Brain microvascular endothelial cell (primary cell): ENCODE measurements around the gene MTFR1L.
A peak's percentile ranks its signal among the peaks of the same experiment; 100 is the strongest.

ENCODE experiments used
- DNase-seq: peaks from one replicate; pipeline ENCODE4 v3.0.0-alpha.2; 2020
- H3K27ac ChIP-seq: fragments of 250-450 bp; sonication (Bioruptor Pico); 2 replicates; pipeline ENCODE4 v1.5.1; 2020; ENCODE audit warnings: mild to moderate bottlenecking, moderate library complexity
- H3K27me3 ChIP-seq: fragments of 250-450 bp; sonication (Bioruptor Pico); replicated peaks from 2 replicates; pipeline ENCODE4 v1.5.1; 2020; ENCODE audit warnings: mild to moderate bottlenecking
- H3K36me3 ChIP-seq: fragments of 250-450 bp; sonication (Bioruptor Pico); replicated peaks from 2 replicates; pipeline ENCODE4 v1.5.1; 2020; ENCODE audit warnings: mild to moderate bottlenecking
- H3K4me3 ChIP-seq: 2 replicates; pipeline ENCODE4 v1.5.1; 2011; ENCODE audit warnings: low read depth, mild to moderate bottlenecking, control low read depth, low read length, moderate library complexity
- in situ Hi-C: cut with HindIII; loops from 2 replicates; pipeline ENCODE4 v1.10.0; 2017; ENCODE audit warnings: low sequenced_read_pairs, low pct_ligation_motif_present
- TF ChIP-seq, protein P1 (sequence below): IDR thresholded peaks from 2 replicates; pipeline ENCODE4 v1.5.1; 2011; ENCODE audit warnings: low read depth, mild to moderate bottlenecking, moderate library complexity, low read length, control low read depth, inconsistent platforms; ENCODE audit errors: missing control alignments

Gene MTFR1L

DNA sequence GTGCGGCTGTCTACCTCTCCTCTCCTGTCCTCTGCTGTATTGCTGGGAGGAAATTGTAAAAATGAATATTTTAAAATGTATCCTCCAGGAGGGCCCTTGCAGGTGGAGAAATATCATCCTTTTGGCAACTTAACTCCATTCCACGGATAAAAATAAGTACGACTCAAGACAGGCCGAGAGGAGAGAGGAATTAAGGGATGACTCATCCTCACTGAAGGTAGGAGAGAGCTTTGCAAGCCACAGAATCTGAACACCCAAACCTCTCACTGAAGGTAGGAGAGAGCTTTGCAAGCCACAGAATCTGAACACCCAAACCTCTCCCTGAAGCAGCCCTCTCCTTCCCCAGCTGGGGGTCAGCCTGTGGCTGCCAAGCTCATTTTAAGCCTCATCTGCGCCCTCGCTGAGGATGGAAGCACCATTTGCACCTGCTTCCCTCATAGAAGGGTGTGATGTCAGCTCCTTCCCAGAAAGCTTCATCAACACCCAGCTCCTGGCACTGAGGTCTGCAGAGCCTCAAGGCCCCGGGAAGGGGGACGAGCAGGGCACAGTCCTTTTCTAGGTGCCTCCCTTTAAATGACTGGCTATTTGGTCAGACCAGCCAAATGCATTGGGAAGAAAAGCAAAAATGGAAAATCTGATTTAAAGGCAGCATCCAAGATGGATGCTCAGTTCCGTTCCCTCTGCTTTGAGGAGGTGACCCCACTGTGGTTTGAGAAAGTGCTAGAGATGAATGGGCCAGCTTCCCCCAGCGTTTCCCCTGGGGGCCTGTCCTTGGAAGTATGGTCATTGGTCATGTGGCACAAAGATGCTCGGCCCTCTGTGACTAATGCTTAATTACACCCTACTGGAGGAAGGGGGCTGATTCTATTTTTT lies 32.6 kb upstream of the MTFR1L start:
- TF ChIP-seq, protein P1, sequence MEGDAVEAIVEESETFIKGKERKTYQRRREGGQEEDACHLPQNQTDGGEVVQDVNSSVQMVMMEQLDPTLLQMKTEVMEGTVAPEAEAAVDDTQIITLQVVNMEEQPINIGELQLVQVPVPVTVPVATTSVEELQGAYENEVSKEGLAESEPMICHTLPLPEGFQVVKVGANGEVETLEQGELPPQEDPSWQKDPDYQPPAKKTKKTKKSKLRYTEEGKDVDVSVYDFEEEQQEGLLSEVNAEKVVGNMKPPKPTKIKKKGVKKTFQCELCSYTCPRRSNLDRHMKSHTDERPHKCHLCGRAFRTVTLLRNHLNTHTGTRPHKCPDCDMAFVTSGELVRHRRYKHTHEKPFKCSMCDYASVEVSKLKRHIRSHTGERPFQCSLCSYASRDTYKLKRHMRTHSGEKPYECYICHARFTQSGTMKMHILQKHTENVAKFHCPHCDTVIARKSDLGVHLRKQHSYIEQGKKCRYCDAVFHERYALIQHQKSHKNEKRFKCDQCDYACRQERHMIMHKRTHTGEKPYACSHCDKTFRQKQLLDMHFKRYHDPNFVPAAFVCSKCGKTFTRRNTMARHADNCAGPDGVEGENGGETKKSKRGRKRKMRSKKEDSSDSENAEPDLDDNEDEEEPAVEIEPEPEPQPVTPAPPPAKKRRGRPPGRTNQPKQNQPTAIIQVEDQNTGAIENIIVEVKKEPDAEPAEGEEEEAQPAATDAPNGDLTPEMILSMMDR: peak; percentile 9
- H3K27ac ChIP-seq: no peak overlapping the region
- no peaks in the 10 kb centered on the region for H3K27me3 ChIP-seq
- in situ Hi-C loops: loop anchor here (25.0 kb wide), 1 partner anchor 175 kb away; the partner anchor contains the start of gene MAN1C1
- no peak overlapping the region for H3K4me3 ChIP-seq
- DNase-seq: no peak
- H3K36me3 ChIP-seq: no peaks in the 10 kb centered on the region

DNA sequence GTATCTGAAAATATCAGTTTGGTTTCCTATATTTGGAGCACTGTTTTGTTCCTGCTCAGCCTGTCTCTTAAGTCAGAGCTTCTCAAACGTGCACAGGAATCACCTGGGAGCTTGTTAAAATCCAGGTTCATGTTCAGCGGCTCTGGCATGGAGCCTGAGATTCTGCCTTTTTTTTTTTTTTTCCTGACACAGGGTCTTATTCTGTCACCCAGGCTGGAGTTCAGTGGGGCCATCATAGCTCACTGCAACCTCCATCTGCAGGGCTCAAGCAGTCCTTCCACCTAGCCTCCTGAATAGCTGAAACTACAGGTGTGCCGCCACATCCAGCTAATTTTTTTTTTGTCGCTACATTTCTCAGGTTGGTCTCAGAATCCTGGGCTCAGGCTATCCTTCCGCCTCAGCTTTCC lies 32.0 kb upstream of the MTFR1L start:
- TF ChIP-seq, protein P1: no peak
- no peaks in the 10 kb centered on the region for H3K27me3 ChIP-seq
- DNase-seq: no peak
- no peaks in the 10 kb centered on the region for H3K36me3 ChIP-seq
- H3K4me3 ChIP-seq: no peak overlapping the region
- no peak overlapping the region for H3K27ac ChIP-seq
- in situ Hi-C loops: loop anchor here (25.0 kb wide), 1 partner anchor 175 kb away; the partner anchor contains the start of gene MAN1C1

DNA sequence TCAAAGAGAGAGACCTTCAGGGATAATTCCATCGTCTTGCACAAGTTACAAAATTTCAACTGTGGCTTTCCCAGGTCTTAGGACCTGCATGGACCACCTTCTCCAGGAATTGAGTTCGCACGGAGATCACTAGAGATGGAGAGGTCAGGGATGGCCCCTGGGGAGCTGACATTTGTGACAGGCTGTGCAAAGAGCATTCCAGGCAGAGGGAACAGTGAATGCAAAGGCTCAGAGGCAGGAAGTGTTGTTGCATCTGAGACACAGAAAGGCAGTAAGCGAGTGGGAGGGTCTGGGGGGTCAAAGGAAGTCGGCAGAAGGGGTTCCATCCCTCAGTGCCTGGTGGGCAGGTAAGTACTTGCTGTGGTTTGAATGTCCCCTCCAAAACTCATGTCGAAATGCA lies 29.3 kb upstream of the MTFR1L start:
- TF ChIP-seq, protein P1: no peak
- DNase-seq: no peak

DNA sequence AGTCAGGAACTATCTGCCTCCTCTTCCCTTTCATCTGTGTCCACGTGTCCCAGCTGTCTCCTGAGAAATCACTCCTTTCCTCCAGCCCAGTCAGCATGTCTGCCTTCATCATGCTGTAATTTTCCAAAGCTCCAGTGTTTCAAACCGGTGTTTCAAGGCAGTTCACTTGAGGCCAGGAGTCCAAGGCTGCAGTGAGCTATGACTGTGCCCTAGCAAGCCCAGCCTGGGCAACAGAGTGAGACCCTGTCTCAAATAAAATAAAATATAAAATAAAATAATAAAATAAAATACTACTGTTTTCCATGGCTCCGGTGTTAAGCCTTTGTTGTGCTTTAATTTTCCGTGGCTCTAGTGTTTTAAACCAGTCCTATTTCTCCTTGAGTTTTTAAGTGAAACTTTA lies 27.6 kb upstream of the MTFR1L start:
- Histone ChIP-seq H3K27me3 (no peaks in the 10 kb centered on the region), H3K4me3 (no peak overlapping the region), H3K36me3 (no peaks in the 10 kb centered on the region), H3K27ac (no peak overlapping the region)
- no peak for DNase-seq
- TF ChIP-seq, protein P1: no peak
- in situ Hi-C loops: loop anchor here (25.0 kb wide), 1 partner anchor 180 kb away; the partner anchor contains the start of gene MAN1C1

More for the DNA sequence above, 29.3 kb upstream of the MTFR1L start:
- Histone ChIP-seq H3K27me3 (no peaks in the 10 kb centered on the region), H3K4me3 (no peak overlapping the region), H3K36me3 (no peaks in the 10 kb centered on the region), H3K27ac (no peak overlapping the region)
- in situ Hi-C loops: loop anchor here (25.0 kb wide), 1 partner anchor 178 kb away; the partner anchor contains the start of gene MAN1C1

DNA sequence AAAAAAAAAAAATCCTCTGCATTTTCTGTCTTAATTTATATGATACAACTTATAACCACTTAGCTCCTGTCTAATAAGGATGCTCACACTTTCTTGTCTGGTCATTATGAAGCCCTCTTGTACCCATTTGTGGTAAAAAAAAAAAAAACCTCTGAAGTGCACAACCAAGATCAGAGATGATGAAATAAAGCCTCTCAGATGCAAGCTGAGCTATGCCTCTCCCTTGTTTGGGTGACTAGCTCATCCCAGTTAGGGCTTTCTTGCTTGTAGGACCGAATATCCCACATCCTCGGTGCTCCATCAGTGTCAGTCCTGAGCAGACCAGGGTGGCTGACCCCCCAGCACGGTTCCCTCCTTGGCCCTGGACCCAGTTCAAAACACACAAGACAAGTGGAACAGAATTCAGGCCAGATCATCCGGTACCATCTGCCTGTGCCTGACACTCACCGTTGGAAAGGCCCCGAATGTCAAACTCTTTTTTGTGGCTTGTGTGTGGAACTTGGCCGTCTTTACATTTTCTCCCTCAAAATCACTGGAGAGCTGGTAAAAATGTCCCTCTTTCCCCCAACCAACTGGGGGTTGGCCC lies 26.1 kb upstream of the MTFR1L start:
- Histone ChIP-seq H3K27ac (no peak overlapping the region), H3K36me3 (no peaks in the 10 kb centered on the region), H3K27me3 (no peaks in the 10 kb centered on the region), H3K4me3 (no peak overlapping the region)
- no peak for DNase-seq
- in situ Hi-C loops: loop anchor here (25.0 kb wide), 1 partner anchor 181 kb away; the partner anchor contains the start of gene MAN1C1
- TF ChIP-seq, protein P1: no peak
